AG09319 (cell line): ENCODE measurements around the gene TMIGD3.

Experiments
- DNase-seq: peaks from one replicate; pipeline ENCODE4 v3.0.0-alpha.2; 2010; ENCODE audit warnings: low read depth; ENCODE audit errors: extremely low read depth
- CTCF ChIP-seq: IDR thresholded peaks from 2 replicates; pipeline ENCODE4 v1.5.1; 2011; ENCODE audit warnings: low read depth, mild to moderate bottlenecking, inconsistent platforms, low read length, moderate library complexity

Gene TMIGD3

GRCh38 chr1:111467865-111468716 lies 35.3 kb downstream of the TMIGD3 start:
- DNase-seq, result no peak
- TF ChIP-seq CTCF, result no peak

GRCh38 chr1:111466480-111466879 lies 37.0 kb downstream of the TMIGD3 start:
- no peak for TF ChIP-seq CTCF

DNA sequence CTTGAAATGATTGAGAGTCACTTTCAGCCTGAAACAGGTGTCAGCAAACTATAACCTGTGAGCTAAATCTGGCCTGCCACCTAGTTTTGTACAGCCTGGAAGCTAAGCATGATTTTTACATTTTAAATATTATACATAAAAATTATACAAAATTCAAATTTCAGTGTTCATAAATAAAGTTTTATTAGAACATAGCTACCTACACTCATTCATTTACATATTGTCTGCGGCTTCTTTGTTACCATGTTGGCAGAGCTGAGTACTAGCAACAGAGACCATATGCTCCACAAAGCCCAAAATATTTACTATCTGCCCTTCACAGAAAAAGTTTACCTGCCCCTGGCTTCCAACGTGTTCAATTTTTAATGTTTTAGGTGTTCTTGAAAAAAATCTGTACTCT lies 37.7 kb downstream of the TMIGD3 start:
- DNase-seq, result no peak

More at GRCh38 chr1:111466480-111466879, 37.0 kb downstream of the TMIGD3 start:
- no peak for DNase-seq

DNA sequence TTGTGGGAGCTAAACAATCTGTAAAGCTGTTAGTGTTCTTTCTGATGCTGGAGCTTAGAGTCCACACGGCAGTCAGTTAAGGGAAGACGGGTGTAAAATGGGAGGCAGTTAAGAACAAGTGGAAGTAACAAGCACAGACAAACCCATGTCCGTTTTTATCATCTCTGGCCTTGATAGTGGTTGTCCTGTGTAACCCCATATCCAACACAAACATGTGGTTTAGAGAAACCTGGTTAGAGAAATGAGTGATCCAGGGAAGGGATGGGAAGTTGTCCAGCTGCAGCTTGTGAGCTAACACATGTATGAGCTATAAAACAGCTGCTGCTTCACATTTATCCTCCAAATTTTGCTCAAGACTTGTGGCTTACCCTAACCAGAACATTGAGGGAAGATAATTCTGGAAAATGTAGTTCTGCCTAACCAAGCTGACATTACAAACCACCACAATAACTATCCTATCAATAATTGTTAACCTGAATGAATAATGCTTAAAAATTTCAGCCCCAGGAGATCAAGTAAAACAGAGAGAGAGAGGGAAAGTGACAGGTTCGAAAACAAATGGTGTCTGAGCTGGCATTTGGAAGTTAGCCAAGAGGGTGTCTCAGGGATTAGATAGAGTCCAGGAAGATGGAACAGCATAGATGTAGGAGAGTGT lies 40.3 kb downstream of the TMIGD3 start:
- TF ChIP-seq CTCF, result no peak
- DNase-seq, result no peak

More for the DNA sequence above, 37.7 kb downstream of the TMIGD3 start:
- TF ChIP-seq CTCF, result no peak

- DNase-seq, result no peak
- TF ChIP-seq CTCF, result no peak
Observed at GRCh38 chr1:111462370-111463028, 40.9 kb downstream of the TMIGD3 start.

GRCh38 chr1:111461765-111462164 lies 41.7 kb downstream of the TMIGD3 start:
- no peak for DNase-seq
- TF ChIP-seq CTCF, result no peak

DNA sequence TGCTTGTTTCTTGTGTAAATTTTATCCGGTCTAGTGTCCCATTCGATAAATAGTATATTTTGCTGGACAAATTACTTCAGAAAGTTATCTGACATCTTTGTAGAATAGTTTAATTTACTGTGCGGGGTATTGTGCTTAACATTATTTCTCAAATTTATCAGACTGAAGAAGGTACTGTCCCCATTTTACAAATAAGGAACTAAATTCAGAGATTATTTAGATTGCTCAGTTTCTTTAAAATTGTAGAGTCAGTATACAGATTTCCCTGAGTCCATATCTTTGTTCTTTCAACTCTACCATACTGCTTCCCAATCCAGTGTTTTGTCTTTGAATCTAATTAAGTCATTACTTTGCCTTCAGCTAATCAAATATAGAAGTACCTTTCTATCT lies 47.8 kb downstream of the TMIGD3 start:
- TF ChIP-seq CTCF, result no peak

More for the DNA sequence above, 47.8 kb downstream of the TMIGD3 start:
- DNase-seq, result no peak
